SU-DHL-6 (cell line): ENCODE measurements around the gene FNBP1L.

Source experiments
- EZH2phosphoT487 ChIP-seq: fragments of 200-600 bp; sonication (generic), shearing (Covaris generic); conservative IDR thresholded peaks from 2 replicates; pipeline ENCODE4 v1.6.1; 2018; ENCODE audit warnings: mild to moderate bottlenecking, antibody characterized with exemption, low read length, moderate library complexity, mixed read lengths
- TF ChIP-seq, protein P1 (sequence below): fragments of 200-600 bp; sonication (generic); IDR thresholded peaks from one replicate; pipeline ENCODE4 v1.5.1; 2017; ENCODE audit warnings: antibody characterized with exemption, mild to moderate bottlenecking, low read length, moderate library complexity; ENCODE audit not compliant: insufficient read depth, poor library complexity, severe bottlenecking

- TF ChIP-seq, protein P1, sequence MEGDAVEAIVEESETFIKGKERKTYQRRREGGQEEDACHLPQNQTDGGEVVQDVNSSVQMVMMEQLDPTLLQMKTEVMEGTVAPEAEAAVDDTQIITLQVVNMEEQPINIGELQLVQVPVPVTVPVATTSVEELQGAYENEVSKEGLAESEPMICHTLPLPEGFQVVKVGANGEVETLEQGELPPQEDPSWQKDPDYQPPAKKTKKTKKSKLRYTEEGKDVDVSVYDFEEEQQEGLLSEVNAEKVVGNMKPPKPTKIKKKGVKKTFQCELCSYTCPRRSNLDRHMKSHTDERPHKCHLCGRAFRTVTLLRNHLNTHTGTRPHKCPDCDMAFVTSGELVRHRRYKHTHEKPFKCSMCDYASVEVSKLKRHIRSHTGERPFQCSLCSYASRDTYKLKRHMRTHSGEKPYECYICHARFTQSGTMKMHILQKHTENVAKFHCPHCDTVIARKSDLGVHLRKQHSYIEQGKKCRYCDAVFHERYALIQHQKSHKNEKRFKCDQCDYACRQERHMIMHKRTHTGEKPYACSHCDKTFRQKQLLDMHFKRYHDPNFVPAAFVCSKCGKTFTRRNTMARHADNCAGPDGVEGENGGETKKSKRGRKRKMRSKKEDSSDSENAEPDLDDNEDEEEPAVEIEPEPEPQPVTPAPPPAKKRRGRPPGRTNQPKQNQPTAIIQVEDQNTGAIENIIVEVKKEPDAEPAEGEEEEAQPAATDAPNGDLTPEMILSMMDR, result no peak
- TF ChIP-seq EZH2phosphoT487, result no peak
These were observed 130.5 kb downstream of the FNBP1L start for GRCh38 chr1:93578433-93578830.
